Suprapubic skin (tissue), 4 donors: ENCODE results near the gene ARHGAP1.

Experiments
- CTCF ChIP-seq, 2 donors: fragments of 200-600 bp in 1 of 2; fragments of 450-650 bp in 1 of 2; sonication (generic) in 1 of 2; IDR thresholded peaks; one replicate each; pipeline ENCODE4 v1.5.1; 2016 to 2019; ENCODE audit warnings: antibody characterized with exemption in 2 of 2, mild to moderate bottlenecking in 1 of 2, moderate library complexity in 1 of 2
- EP300 ChIP-seq: sonication (generic); formaldehyde crosslinking; IDR thresholded peaks from one replicate; pipeline ENCODE4 v1.6.1; 2017; ENCODE audit warnings: antibody characterized with exemption
- POLR2A ChIP-seq, 2 donors: fragments of 450-650 bp; IDR thresholded peaks; one replicate each; pipeline ENCODE4 v1.6.1; 2017; ENCODE audit warnings: antibody characterized with exemption in 2 of 2, mild to moderate bottlenecking in 2 of 2, moderate library complexity in 2 of 2
- POLR2AphosphoS5 ChIP-seq, 3 donors: sonication (generic); formaldehyde crosslinking; IDR thresholded peaks; one replicate each; pipeline ENCODE4 v1.6.1; 2017; ENCODE audit warnings: antibody characterized with exemption in 3 of 3

DNA sequence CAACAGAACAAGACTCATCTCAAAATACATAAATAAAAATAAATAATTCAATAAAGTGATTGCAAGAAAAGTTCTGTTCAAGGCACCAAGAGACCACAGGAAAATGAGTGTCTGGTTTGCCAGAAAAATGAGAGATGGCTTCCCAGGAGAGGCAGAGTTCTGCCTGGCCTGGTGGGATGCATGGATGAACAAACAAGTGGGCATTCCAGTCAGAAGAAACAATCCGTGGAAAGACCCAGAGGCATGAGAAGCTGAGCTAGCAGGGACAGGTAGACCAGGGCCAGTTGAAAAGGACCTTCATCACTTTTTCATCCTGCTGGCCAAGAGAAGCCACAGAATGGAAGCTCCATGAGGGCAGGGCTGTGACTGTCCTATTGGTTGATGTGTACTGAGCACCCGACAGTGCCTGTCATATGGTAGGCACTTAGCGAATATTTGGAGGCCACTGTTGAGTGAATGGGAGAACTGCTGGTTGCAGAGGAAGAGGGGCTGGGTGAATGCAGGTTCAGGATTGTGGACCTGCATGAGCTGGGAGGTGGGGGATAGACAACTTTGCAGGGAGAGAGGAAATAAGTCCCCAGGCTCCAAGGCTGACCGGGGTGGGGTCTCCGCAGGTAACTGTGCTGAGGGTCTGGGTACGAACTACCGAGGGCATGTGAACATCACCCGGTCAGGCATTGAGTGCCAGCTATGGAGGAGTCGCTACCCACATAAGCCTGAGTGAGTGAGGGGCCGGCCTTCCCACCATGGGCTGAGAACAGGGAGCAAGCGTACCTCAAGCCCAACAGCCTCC lies 22.3 kb upstream of the ARHGAP1 start:
- TF ChIP-seq CTCF (IDR thresholded peaks at IDR 0.05) = no peak
- no peak for TF ChIP-seq EP300
- no peak for TF ChIP-seq POLR2A (IDR thresholded peaks at IDR 0.05)
- TF ChIP-seq POLR2AphosphoS5 (IDR thresholded peaks at IDR 0.05) = no peak
